HepG2 (cell line): ENCODE results near the gene USP7. TPM values are rescaled to one million over a fixed set of nuclear protein-coding genes. Genes with fewer than 3 reads are reported as not detected.

ENCODE experiments used
- ATAC-seq: fragments of 200-7000 bp; cut with Tn5 transposase; 3 replicates; pipeline ENCODE4 v1.9.1; 2020; ENCODE audit warnings: mild to moderate bottlenecking, moderate library complexity
- BruUV-seq: library from RNA; stranded (reverse); fragments of 400-500 nt; replicated peaks from 2 replicates; lab custom pipeline; 2021; lab: Mats Ljungman, UMichigan
- CTCF ChIA-PET: fragments of 300-600 bp; formaldehyde crosslinking; extraction: SDS; loops from one replicate; lab custom pipeline; 2021; ENCODE audit warnings: low total read pairs, inconsistent platforms, low intra/inter-chr PET ratio; lab: Yijun Ruan, JAX
- POLR2A ChIA-PET: fragments of 350-600 bp; sonication (Branson Sonifier 250); formaldehyde crosslinking; loops from one replicate; lab custom pipeline; 2020; ENCODE audit warnings: antibody characterized with exemption, inconsistent platforms; lab: Yijun Ruan, JAX
- DNase-seq: peaks from one replicate; pipeline ENCODE4 v3.0.0-alpha.2; 2015; ENCODE audit warnings: low spot score
- FAIRE-seq: peaks from 3 replicates; lab custom pipeline; 2011; peaks lifted over from hg19 to GRCh38; lab: Jason Lieb, UNC
- H2AFZ ChIP-seq: one replicate; pipeline ENCODE4 v1.6.1; 2011; ENCODE audit warnings: low read length, inconsistent platforms
- H3K27ac ChIP-seq: fragments of 300-600 bp; 3 replicates; pipeline ENCODE4 v1.8.0; 2011; ENCODE audit warnings: mixed run types, mild to moderate bottlenecking, mixed read lengths, low read length, inconsistent platforms; ENCODE audit not compliant: insufficient read depth; ENCODE audit errors: extremely low read length
- H3K27me3 ChIP-seq, 2 experiments: fragments of 200-600 bp in 1 of 2; 2 replicates in 1 of 2; 3 replicates in 1 of 2; pipeline versions ENCODE4 v1.6.0 to v1.8.0; 2011; ENCODE audit warnings: low read length in 2 of 2, mild to moderate bottlenecking in 2 of 2, moderate library complexity in 2 of 2, inconsistent platforms in 1 of 2; ENCODE audit not compliant: insufficient read depth in 2 of 2, control insufficient read depth in 1 of 2
- H3K36me3 ChIP-seq, 2 experiments: fragments of 200-600 bp in 1 of 2; replicated peaks in 1 of 2; 2 replicates in 1 of 2; 3 replicates in 1 of 2; pipeline versions ENCODE4 v1.5.1 to v1.8.0; 2011; ENCODE audit warnings: low read length in 2 of 2, inconsistent platforms in 1 of 2; ENCODE audit not compliant: insufficient read depth in 2 of 2, control insufficient read depth in 1 of 2
- H3K4me1 ChIP-seq: 2 replicates; pipeline ENCODE4 v1.5.1; 2012; ENCODE audit warnings: low read length, inconsistent platforms; ENCODE audit not compliant: insufficient read depth
- H3K4me2 ChIP-seq: 2 replicates; pipeline ENCODE4 v1.6.0; 2011; ENCODE audit warnings: low read depth, low read length, inconsistent platforms
- H3K4me3 ChIP-seq, 3 experiments: fragments of 200-600 bp in 1 of 3; sonication (generic), shearing (Covaris generic) in 1 of 3; replicated peaks in 1 of 3; 2 replicates each; pipeline ENCODE4 v1.5.1; 2011 to 2016; ENCODE audit warnings: low read length in 3 of 3, inconsistent platforms in 2 of 3, low read depth in 2 of 3, mild to moderate bottlenecking in 2 of 3, control low read depth in 1 of 3, mixed read lengths in 1 of 3; ENCODE audit not compliant: insufficient read depth in 1 of 3
- H3K79me2 ChIP-seq: one replicate; pipeline ENCODE4 v1.6.1; 2011; ENCODE audit warnings: low read length, inconsistent platforms; ENCODE audit not compliant: insufficient read depth
- H3K9ac ChIP-seq: 2 replicates; pipeline ENCODE4 v1.6.0; 2011; ENCODE audit warnings: mild to moderate bottlenecking, low read depth, low read length, inconsistent platforms; ENCODE audit not compliant: insufficient read depth
- H3K9me3 ChIP-seq: 2 replicates; pipeline ENCODE4 v1.5.1; 2012; ENCODE audit warnings: mild to moderate bottlenecking, low read length
- H4K20me1 ChIP-seq: 2 replicates; pipeline ENCODE4 v1.6.0; 2011; ENCODE audit warnings: inconsistent platforms, mild to moderate bottlenecking, low read length, moderate library complexity; ENCODE audit not compliant: insufficient read depth
- ZNF737 ChIP-seq: sonication (generic); formaldehyde crosslinking; IDR thresholded peaks from 2 replicates; pipeline ENCODE4 v1.5.0; 2020; ENCODE audit warnings: missing genetic modification reagents, mild to moderate bottlenecking, borderline replicate concordance
- WGBS: methylation state at CpG from one replicate; pipeline ENCODE4 v1.1.6; 2017; ENCODE audit warnings: low lambda C conversion rate; 5-methylcytosine and 5-hydroxymethylcytosine counted together
- in situ Hi-C: cut with HindIII; loops from 2 replicates; pipeline ENCODE4 v1.10.0; 2017; ENCODE audit warnings: low pct_unique_long_range_greater_than_20kb; ENCODE audit not compliant: extremely low pct_ligation_motif_present
- intact Hi-C: fragments of 100-400 bp; cut with micrococcal nuclease; formaldehyde crosslinking; loops from one replicate; pipeline ENCODE4 v1.10.0; 2022; ENCODE audit not compliant: unreplicated experiment
- polyA plus RNA-seq, 8 experiments: library from polyadenylated mRNA; depleted of rRNA in 3 of 8; stranded (reverse) in 7 of 8; unstranded in 1 of 8; fragments of >200 nt; fragmentation: Illumina TruSeq in 4 of 8; extraction: Trizol in 4 of 8; gene quantifications; 2 replicates each; pipeline versions ENCODE4 v1.2.1 to v1.2.3, GENCODE V29; 2011 to 2016; ENCODE audit warnings: low read depth in 4 of 8, missing spikeins in 1 of 8, mixed read lengths in 1 of 8; ENCODE audit not compliant: insufficient read depth in 1 of 8
- total RNA-seq, 5 experiments: library from RNA; depleted of rRNA; stranded (reverse); fragments of >200 nt; fragmentation: Illumina TruSeq; extraction: Trizol; gene quantifications; 2 replicates each; pipeline ENCODE4 v1.2.3, GENCODE V29; 2016; ENCODE audit warnings: low read depth in 1 of 5
- TF ChIP-seq, protein P1 (sequence below): sonication (generic); formaldehyde crosslinking; IDR thresholded peaks from 2 replicates; pipeline ENCODE4; 2020; ENCODE audit warnings: missing genetic modification reagents, mild to moderate bottlenecking, borderline replicate concordance
- TF ChIP-seq, protein P2 (sequence below): sonication (generic); formaldehyde crosslinking; IDR thresholded peaks from 2 replicates; pipeline ENCODE4 v1.4.0; 2020; ENCODE audit warnings: missing genetic modification reagents, mild to moderate bottlenecking, borderline replicate concordance
- TF ChIP-seq, protein P3 (sequence below): sonication (generic); formaldehyde crosslinking; IDR thresholded peaks from 2 replicates; pipeline ENCODE4 v1.4.0; 2020; ENCODE audit warnings: missing genetic modification reagents
- TF ChIP-seq, protein P4 (sequence below): sonication (generic); formaldehyde crosslinking; IDR thresholded peaks from 2 replicates; pipeline ENCODE4 v1.4.0; 2020; ENCODE audit warnings: missing genetic modification reagents, mild to moderate bottlenecking, borderline replicate concordance
- TF ChIP-seq, protein P5 (sequence below): sonication (generic); formaldehyde crosslinking; IDR thresholded peaks from 2 replicates; pipeline ENCODE4 v1.8.0; 2023; ENCODE audit warnings: mild to moderate bottlenecking, missing genetic modification reagents

USP7 gene
- total and polyA plus RNA-seq, 2 of the 13 experiments (the other 11 are each of a cell fraction or from before 2014, with no cell fraction given) = 52.5 to 173 TPM

DNA sequence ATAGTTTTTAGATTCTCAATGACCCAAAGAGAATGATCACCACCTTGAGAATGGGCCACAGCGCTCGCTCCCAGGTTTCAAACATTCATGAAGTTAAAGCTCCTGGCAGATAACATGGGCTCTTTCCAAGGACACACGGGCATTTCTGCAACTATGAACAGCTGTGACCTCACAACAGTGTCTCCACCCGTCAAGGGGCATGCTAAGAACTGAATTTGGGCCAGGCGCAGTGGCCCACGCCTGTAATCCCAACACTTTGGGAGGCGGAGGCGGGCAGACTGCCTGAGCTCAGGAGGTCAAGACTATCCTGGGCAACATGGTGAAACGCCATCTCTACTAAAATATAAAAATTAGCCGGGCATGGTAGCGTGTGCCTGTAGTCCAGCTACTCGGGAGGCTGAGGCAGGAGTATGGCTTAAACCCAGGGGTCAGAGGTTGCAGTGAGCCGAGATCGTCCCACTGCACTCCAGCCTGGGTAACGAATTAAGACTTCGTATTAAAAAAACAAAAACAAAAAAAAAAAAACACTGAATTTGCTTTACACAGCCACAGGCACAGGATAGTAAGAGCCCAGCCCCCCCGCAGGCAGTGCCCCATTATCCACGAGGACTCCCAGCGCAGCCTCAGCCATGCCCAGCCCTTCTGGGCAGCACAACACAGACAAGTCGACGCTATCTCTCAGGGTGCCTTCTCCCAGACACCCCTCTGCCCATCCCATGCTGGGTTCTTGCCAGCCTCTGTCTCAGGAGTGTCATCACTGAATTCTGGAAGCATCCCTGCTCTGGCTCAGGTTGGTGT lies 7.2 kb downstream of the USP7 start (continued):
- TF ChIP-seq, protein P1, sequence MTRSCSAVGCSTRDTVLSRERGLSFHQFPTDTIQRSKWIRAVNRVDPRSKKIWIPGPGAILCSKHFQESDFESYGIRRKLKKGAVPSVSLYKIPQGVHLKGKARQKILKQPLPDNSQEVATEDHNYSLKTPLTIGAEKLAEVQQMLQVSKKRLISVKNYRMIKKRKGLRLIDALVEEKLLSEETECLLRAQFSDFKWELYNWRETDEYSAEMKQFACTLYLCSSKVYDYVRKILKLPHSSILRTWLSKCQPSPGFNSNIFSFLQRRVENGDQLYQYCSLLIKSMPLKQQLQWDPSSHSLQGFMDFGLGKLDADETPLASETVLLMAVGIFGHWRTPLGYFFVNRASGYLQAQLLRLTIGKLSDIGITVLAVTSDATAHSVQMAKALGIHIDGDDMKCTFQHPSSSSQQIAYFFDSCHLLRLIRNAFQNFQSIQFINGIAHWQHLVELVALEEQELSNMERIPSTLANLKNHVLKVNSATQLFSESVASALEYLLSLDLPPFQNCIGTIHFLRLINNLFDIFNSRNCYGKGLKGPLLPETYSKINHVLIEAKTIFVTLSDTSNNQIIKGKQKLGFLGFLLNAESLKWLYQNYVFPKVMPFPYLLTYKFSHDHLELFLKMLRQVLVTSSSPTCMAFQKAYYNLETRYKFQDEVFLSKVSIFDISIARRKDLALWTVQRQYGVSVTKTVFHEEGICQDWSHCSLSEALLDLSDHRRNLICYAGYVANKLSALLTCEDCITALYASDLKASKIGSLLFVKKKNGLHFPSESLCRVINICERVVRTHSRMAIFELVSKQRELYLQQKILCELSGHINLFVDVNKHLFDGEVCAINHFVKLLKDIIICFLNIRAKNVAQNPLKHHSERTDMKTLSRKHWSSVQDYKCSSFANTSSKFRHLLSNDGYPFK (CRISPR knock-in tag) = peak; percentile 36; the same call in 1 of the 2 replicates
- TF ChIP-seq ZNF737 (CRISPR knock-in tag) = 0 out of 2 replicates have a peak, but pooled peaks have one; percentile 27
- TF ChIP-seq, protein P2, sequence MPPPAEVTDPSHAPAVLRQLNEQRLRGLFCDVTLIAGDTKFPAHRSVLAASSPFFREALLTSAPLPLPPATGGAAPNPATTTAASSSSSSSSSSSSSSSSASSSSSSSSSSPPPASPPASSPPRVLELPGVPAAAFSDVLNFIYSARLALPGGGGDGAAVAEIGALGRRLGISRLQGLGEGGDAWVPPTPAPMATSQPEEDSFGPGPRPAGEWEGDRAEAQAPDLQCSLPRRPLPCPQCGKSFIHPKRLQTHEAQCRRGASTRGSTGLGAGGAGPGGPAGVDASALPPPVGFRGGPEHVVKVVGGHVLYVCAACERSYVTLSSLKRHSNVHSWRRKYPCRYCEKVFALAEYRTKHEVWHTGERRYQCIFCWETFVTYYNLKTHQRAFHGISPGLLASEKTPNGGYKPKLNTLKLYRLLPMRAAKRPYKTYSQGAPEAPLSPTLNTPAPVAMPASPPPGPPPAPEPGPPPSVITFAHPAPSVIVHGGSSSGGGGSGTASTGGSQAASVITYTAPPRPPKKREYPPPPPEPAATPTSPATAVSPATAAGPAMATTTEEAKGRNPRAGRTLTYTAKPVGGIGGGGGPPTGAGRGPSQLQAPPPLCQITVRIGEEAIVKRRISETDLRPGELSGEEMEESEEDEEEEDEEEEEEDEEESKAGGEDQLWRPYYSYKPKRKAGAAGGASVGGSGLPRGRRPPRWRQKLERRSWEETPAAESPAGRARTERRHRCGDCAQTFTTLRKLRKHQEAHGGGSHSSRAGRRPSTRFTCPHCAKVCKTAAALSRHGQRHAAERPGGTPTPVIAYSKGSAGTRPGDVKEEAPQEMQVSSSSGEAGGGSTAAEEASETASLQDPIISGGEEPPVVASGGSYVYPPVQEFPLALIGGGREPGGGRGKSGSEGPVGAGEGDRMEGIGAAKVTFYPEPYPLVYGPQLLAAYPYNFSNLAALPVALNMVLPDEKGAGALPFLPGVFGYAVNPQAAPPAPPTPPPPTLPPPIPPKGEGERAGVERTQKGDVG (CRISPR knock-in tag) = 0 out of 2 replicates have a peak, but pooled peaks have one; percentile 48

DNA sequence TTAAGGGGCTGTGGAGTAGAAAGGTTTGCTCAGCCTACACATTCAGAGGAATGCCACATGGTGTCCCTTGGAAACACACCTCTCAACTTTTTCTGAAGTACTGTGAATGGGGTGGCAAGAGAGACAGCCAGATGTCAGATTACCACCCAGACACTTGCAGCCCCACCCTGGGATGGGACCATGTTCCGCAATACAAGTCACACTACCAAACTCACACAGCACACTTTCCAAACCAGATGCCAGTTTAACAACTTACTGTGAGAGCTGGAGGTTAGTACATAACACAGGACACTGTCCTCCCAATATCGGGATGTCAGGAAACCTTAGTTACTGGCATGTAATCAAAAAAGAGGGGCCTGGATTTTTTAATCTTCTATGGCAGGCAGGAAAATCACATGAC lies 7.9 kb downstream of the USP7 start:
- no peaks in the 10 kb centered on the region for H3K27me3 ChIP-seq
- TF ChIP-seq, protein P3, sequence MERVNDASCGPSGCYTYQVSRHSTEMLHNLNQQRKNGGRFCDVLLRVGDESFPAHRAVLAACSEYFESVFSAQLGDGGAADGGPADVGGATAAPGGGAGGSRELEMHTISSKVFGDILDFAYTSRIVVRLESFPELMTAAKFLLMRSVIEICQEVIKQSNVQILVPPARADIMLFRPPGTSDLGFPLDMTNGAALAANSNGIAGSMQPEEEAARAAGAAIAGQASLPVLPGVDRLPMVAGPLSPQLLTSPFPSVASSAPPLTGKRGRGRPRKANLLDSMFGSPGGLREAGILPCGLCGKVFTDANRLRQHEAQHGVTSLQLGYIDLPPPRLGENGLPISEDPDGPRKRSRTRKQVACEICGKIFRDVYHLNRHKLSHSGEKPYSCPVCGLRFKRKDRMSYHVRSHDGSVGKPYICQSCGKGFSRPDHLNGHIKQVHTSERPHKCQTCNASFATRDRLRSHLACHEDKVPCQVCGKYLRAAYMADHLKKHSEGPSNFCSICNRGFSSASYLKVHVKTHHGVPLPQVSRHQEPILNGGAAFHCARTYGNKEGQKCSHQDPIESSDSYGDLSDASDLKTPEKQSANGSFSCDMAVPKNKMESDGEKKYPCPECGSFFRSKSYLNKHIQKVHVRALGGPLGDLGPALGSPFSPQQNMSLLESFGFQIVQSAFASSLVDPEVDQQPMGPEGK = 0 out of 2 replicates have a peak, but pooled peaks have one; percentile 26
- TF ChIP-seq, protein P4, sequence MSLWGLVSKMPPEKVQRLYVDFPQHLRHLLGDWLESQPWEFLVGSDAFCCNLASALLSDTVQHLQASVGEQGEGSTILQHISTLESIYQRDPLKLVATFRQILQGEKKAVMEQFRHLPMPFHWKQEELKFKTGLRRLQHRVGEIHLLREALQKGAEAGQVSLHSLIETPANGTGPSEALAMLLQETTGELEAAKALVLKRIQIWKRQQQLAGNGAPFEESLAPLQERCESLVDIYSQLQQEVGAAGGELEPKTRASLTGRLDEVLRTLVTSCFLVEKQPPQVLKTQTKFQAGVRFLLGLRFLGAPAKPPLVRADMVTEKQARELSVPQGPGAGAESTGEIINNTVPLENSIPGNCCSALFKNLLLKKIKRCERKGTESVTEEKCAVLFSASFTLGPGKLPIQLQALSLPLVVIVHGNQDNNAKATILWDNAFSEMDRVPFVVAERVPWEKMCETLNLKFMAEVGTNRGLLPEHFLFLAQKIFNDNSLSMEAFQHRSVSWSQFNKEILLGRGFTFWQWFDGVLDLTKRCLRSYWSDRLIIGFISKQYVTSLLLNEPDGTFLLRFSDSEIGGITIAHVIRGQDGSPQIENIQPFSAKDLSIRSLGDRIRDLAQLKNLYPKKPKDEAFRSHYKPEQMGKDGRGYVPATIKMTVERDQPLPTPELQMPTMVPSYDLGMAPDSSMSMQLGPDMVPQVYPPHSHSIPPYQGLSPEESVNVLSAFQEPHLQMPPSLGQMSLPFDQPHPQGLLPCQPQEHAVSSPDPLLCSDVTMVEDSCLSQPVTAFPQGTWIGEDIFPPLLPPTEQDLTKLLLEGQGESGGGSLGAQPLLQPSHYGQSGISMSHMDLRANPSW (CRISPR knock-in tag) = no peak
- TF ChIP-seq, protein P5, sequence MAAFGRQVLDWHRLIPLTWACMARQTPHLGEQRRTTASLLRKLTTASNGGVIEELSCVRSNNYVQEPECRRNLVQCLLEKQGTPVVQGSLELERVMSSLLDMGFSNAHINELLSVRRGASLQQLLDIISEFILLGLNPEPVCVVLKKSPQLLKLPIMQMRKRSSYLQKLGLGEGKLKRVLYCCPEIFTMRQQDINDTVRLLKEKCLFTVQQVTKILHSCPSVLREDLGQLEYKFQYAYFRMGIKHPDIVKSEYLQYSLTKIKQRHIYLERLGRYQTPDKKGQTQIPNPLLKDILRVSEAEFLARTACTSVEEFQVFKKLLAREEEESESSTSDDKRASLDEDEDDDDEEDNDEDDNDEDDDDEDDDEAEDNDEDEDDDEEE (CRISPR knock-in tag) = 0 out of 2 replicates have a peak, but pooled peaks have one; percentile 35
- ChIA-PET CTCF (interaction anchor here (0.9 kb wide), 1 partner anchor 20 kb away, joined by 3 read pairs; no protein-coding TSS in a partner anchor), POLR2A (no interaction called here)
- 93% methylated on average over 2 of the region's 2 CpGs for WGBS
- peaks cover 95% of the 10 kb centered on the region for H4K20me1 ChIP-seq
- no peak overlapping the region for H3K4me2 ChIP-seq
- H2AFZ ChIP-seq = no peak overlapping the region
- BruUV-seq = no TSS peak
- H3K27ac ChIP-seq = no peak overlapping the region
- H3K4me3 ChIP-seq = no peak overlapping the region
- DNase-seq (no peak), FAIRE-seq (no peak), ATAC-seq (no peak)
- H3K4me1 ChIP-seq = peaks cover 94% of the 10 kb centered on the region
- intact Hi-C loops = no loop called here
- no peak overlapping the region for H3K9ac ChIP-seq
- no peaks in the 10 kb centered on the region for H3K9me3 ChIP-seq
- in situ Hi-C loops = no loop called here
- H3K36me3 ChIP-seq = peaks cover 0 to 5% of the 10 kb centered on the region in 2 experiments; a peak in 1 of 5 replicates
- peaks cover 93% of the 10 kb centered on the region for H3K79me2 ChIP-seq
